NCI-H345 (cell line): Measurements from ENCODE around the gene EGFL7.
A peak's percentile ranks its signal among the peaks of the same experiment; 100 is the strongest.
"Not testable (repeated sequence)": the region's sequence is repeated elsewhere in the genome, so short reads cannot be mapped to it uniquely, and the experiment has no call there.

Experiments used
- DNase-seq: peaks from one replicate; lab custom pipeline; 2025; lab: John Stamatoyannopoulos, UW

The EGFL7 gene

DNA sequence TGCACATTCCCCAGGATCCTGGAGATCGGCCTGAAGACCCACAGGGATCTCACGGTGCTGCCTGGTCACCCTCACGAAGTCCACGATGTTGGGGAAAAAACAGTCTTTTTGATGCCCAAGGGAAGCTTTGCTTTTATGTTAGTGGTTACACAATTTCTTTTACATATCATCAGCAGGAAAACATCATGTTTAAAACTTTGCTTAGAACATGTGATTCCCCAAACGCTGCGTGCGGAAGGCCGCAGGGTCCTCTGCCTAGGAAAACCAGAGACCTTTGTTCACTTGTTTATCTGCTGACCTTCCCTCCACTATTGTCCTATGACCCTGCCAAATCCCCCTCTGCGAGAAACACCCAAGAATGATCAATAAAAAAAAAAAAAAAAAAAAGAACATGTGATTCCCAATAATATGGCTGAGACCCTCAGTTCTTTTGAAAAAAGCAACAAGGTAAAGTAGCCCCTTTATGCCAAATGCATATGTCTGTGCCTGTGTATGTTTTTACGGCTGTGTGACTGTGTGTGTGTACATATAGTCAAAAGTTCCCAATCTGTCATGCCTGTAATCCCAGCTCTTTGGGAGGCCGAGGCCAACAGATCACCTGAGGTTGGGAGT is 36.0 kb downstream of the EGFL7 start:
- no peak for DNase-seq

DNA sequence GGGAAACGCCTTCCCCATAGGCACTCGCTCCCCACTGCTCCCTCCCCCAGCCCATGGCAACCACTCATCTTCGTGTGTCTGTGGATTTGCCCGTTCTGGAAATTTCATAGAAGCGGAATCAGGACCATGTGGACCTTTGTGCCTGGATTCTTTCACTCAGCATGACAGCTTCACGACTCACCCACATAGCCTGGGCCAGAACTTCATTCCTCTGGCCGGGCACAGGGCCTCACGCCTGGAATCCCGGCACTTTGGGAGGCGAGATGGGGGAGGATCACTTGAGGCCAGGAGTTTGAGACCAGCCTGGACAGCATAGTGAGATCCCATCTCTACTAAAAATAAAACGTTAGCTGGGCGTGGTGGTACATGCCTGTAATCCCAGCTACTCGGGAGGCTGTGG is 37.6 kb downstream of the EGFL7 start:
- DNase-seq, result no peak

DNA sequence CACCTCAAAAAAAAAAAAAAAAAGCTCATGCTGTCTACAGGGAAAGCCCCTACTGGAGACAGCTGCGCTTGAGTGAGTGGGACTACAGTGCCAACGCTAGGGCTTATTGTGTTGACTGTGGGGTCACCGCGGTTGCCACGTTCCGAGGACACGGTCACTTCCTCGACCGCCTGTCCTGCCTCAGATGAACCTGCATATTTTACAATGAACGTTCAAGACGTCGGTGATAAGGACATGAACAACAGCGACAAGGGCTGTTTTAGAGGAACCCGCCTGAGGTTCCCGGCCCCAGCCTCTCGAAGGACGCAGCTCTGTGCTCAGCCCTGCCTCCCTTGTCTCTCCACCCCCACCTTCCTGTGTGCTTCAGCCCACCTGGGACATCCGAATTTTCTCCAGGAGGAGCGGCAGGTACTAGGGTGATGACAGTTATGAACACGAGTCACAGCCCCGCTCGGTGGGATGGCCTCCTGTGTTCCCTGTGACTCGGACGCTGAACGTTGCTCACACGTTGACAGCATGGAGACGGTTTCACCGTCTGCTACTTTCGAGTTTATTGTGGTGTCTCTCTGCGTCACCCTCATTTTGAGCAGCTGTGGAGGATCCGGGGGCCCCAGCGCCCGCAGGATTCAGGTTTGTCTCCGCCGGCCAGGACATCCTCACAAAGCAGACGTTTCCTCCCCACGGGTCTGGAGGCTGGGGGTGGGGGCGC is 38.4 kb downstream of the EGFL7 start:
- DNase-seq, result no peak

DNA sequence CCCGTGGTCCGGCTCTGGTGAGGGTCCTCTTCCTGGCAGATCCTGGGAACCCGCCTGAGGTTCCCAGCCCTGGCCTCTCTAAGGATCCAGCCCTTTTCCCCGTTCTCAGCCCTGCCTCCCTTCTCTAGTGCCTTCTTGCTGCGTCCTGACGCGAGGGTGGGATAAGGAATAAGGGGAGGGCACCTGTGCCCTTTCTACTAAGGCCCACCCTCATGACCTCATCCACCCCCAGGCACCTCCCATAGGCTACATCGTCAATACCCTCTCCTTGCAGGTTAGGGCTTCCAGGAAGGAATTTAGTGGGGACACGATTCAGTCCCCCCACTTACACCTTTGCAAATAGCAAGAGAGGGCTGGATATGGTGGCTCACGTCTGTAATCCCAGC is 38.9 kb downstream of the EGFL7 start:
- no peak for DNase-seq

DNA sequence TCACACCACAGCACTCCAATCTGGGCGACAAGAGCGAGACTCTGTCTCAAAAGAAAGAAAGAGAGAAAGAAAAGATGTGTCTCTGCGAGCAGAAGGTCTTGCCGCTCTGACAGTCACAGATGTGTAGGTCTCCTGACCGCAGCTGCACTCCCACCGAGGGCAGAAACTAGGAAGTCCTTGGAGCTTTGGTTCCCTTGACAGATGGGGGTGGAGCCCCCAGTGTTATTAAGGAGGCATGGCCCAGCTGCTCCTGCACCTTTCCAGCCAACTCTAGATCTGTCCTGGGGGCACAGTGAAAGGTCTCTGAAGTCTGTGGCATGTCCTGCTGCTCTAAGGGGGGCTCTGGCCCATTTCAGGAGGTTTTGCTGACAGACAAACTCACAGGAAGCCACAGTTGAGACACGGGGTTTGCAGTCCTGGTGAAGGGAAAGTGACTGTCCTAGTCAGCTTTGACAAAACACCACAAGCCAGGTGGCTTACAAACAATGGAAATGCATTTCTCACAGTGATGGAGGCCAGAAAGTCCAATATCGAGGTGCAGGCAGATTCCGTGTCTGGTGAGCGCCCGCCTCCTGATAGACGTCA is 40.7 kb downstream of the EGFL7 start:
- DNase-seq, result no peak

DNA sequence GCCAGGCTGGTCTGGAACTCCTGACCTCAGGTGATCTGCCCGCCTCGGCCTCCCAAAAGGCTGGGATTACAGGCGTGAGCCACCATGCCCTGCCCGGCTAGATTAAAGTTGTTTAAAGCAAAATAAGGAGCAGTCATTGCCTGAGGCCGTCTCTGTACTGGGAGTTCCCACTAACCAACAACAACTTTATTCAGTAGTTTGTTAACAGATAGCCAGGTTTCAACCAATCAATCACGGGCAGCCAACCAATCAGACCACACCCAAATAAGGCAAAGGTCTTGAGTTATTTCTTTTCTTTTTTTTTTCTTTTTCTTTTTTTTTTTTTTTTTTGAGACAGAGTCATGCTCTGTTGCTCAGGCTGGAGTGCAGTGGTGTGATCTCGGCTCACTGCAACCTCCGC is 42.0 kb downstream of the EGFL7 start:
- DNase-seq, result not testable (repeated sequence)

DNA sequence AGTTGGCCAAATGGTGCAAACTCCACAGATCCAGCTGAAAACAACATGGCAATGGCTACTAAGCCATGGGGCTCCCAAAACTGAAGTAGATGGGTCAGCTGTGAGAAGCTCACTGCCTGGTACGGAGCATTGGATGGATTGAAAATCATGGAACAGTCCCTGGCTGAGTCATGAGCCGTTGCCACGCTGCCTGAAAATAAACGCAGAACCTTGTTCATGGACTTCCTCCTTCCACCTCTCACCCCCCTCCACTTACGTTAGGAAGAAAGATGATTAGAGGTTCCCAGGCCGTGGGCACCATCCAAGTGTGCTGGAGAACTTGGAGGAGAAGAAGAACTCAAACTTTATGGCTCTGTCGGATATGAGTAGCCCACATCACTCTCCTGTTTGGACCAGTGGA is 42.8 kb downstream of the EGFL7 start:
- no peak for DNase-seq

DNA sequence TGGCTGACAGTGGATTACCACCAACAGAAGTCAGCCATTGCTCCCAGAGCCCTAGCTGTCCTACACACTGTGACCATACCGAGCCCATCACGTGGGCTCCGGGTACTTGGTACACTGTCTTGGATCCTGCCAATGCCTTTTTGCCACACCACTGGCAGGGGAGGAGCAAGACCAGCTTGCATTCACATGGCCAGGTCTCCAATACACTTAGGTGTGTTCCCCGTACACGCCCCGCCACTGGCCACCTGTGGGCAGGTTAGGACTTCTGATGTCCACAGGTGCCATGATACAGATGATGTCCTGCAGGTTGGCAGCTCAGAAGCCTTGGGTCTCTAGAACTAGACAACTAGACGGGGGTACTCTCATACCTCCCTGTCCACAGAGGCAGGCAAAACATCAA is 44.3 kb downstream of the EGFL7 start:
- DNase-seq, result no peak

DNA sequence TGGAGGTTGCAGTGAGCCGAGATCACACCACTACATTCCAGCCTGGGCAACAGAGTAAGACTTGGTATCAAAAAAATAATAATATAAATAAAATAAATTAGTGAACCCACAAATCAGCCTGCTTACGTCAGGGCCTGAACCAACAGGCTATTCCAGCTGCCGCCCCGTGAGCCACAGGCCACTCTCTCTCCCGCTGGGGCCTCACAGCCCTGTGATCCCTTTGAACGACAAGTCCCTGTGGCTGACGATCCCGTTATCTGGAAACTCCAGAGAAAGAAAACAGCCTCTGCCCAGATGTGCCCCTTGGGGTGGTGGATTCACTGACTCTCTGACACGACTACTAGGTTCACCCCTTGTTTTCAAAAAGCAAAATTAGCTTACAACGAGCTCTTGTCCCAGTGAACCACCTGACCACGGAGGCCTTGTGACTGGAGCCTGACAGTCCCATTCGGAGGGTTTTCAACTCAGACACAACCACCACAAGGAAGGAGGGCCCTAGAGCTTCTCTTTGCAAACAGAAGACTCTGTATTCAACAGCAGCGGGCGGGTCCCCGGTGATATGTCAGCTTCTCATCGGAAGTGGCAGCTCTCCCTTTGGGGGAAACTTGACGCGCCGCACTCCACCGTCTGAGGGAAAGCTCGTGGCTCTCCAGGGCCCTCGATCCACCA is 45.3 kb downstream of the EGFL7 start:
- DNase-seq, result no peak

DNA sequence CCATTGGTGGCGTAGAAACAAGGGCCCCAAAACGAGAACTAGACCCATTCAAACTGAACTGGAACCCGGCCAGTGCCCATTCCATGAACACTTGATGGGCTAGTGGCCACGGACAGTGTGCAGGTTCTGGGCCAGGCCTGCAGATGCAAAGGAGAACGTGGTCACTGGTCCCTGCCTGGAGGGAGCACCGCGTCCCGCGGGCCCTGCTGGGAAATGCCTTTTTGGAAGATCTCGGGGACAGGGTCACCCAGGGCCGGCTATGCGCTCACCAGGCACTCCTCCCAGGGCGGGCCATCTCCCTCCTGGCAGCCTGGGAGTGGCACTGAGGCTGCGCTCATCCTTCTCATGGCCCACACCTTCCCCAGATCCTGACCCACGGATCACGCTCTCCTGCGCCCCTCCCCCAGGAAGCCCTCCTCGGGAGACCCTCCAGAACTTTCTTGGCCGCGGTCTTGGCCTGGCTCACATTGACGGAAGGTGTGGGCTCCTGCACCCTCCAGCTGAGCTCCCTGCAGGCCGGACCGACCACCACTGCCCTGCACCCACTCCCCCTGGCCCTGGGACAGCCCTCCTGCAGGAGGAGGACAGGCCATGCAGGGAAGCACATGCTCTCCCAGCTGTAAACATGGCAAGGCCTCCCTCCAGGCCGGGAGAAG is 46.9 kb downstream of the EGFL7 start:
- DNase-seq, result no peak

DNA sequence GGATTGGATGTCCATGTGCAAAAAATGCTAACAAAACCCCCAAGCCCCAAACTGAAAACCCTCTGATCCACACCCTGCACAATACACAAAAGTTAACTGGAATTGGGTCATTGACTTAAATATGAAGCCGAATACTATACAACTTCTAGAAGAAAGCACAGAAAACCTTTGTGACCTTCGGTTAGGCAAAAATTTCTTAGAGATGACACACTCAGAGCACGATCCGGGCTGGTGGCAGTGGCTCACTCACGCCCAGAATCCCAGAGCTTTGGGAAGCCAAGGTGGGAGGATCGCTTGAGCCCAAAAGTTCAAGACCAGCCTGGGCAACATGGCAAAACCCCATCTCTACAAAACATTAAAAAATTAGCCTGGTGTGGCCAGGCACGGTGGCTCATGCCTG is 47.8 kb downstream of the EGFL7 start:
- DNase-seq, result no peak

DNA sequence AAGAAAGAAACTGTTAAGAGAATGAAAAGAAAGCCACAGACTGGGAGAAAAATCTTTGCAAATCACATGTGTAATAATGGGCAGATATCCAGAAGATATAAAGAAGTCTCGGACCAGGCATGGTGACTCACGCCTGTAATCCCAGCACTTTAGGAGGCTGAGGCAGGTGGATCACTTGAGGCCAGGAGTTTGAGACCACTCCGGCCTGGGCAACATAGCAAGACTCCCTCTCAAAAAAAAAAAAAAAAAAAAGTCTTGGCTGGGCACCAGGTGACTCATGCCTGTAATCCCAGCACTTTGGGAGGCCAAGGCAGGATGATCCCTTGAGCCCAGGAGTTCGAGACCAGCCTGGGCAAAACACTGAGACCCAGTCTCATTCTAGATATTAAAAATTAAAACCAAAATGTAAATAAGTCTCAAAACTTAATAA is 48.5 kb downstream of the EGFL7 start:
- not testable (repeated sequence) for DNase-seq

DNA sequence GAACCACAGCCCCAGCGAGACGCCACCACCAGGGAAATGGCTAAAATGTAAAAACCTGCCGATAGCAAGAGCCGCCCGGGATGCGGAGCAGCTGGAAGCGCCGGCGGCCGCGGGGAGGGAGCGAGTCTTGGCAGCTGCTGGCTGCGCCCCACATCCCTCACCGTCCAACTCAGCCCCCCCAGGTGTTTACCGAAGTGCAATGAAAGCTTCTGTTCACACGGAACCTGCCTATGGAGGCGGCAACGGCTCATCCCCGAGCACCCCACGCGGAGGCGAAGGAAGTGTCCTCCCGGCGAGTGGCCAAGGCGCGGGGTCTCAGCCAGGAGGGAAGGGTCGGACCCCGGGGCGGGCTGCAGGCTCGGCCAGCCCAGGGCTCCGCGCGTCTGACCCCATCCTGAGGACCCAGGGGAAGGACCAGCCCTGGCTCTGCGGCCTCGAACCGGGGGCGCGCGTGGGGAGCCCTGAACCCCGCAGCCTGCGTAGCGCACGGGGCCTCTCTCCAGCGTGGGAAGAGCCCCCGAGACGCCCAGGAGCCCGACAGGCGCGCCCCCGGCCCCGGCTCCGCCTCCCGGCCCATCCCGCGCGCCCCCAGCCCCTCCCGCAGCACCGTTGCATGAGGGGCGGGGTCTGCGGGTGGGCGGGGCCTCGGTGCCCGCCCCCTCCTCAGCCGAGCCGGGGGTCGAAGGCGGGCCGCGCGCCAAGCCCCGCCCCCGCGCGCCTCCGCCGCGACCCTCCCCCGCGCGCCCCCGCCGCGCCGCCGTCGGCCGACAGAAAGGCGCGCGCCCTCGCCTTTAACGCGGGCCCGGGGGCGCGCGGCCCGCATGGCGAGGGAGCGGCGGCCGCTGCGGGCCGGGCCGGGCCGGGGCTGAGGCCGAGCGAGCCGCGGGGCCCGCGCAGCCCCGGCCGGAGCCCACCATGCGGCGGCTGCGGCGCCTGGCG is 49.3 kb downstream of the EGFL7 start, which contains the start of gene DIPK1B:
TSS of gene DIPK1B (plus strand) at position 822 of the 939 bp plus-strand sequence. CDS start at position 916, 94 bp downstream.
- DNase-seq, result peak; percentile 85

DNA sequence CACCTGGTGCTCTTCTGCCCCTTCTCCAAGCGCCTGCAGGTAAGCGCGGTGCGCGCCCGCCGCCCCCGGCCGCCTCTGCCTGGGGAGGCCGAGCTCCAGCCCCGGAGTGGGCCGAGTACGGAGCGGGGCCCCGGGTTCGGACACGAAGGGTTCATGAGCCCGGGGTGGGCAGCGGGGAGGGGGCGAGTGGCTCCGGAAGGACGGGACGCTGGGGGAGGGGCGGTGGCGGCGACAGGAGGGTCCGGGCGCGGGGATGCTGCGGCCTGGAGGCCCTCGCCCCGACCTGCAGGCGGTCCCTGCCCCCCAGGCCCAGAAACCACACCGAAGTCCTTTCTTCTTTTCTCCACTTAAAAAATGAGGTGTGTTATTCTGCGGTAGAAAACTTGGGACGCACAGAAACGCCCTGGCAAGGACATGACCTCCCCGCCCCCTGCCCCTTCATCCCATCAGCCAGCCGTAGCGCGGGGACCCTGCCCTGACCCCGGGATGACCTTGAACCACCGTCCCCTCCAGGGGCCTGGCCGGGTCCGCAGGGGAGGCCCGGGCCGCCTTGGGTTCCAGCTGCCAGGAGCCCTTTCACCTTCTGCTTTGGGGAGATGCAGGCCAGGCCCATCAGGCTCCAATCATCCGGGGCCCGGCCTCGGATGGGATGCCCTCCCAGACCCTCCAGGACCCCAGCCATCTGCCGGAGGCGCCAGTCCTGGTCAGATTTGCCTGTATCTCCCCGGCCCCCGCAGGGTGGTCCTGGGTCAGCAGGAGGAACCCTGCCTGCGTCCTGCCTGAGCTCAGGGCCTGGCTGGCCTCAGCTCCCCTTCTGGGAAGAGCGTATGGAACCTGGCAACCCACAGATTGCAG is 50.2 kb downstream of the EGFL7 start:
- DNase-seq, result no peak

DNA sequence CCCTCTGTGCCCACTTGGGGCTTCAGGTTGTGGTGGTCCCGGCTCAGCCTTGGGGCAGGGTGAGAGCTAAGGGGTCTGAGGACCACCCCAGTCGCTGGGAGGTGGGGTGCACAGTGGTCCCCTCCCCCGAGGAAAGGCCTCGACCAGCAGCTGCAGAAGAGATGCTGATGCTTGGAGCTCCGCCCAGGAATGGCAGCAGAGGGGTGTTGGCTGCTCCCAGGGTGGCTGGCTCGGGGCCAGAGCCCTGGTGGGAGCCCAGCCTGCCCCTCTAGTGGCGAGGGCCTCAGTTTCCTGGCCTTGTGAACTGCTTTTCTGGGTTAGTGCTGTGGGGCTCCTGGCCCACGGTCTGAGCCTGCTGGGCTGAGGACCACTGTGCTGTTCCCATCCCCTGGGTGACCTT is 50.8 kb downstream of the EGFL7 start:
- peak; percentile 63 for DNase-seq

DNA sequence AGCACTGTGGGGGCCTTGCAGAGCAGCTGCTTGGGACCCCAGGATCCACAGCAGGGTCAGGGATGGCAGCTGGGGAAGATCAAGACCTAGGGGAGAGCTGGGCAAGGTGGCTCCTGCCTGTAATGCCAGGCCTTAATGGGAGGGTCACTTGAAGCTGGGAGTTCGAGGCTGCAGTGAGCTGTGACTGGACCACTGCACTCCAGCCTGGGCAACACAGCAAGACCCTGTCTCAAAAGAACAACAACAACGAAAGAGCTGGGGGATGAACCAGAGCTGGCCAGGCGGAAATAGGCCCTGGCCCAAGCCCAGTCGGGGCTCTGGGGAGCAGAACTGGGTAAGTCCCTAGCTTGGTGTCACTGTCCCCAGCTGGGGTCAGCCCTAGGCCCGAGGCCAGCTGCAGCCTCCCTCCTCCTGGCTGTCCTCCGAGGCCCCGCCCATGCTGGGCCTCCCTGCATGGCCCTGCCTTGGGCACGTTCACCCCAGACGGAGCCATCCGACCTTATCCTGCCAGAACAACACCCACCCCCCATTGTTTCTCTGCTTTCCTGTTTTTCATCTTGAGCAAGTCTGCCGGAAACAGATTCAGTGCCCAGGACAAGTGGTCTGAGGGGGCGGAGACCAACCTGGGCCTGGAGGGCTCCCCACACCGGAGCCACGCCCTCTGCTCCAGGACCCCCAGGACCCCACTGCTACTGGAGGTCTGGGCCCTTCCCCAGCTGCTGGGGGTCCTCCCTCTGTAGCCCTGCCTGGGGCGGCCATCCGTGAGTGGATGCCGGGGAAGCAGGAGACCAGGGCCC is 51.6 kb downstream of the EGFL7 start:
- DNase-seq, result no peak

DNA sequence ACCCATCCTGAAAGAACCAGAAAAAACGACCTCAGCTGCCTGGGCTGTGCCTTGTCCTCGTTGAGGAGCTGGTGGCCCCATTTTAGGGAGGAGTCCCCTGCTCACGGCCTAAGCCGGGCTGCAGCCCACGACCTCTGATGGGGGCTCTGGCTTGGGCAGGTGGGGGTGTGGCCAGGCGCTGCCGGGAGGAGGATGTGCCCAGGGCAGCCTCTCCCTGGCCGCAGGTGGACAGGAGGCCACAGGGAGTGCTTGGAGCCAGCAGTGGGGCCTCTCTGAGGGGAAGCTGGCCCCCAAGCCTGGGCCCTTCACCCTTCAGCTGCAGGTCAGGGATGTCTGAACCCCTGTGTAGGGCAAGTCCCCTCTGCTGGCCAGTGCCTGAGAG is 52.2 kb downstream of the EGFL7 start:
- no peak for DNase-seq

DNA sequence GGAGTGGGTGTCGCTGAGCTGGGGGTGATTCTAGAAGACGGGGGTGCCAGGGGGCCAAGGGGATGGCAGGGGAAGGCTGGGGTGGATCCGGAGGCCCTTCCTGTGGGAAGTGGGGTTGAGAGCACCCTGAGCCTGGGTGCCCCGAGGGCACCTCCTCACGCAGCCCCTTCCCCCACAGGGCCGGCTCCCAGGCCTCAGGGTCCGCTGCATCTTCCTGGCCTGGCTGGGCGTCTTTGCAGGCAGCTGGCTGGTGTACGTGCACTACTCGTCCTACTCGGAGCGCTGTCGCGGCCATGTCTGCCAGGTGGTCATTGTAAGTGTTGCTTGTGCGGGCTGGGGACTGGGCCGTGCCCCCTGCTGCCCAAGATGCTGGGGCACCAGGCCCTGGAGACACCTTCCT is 54.7 kb downstream of the EGFL7 start:
- DNase-seq, result no peak

DNA sequence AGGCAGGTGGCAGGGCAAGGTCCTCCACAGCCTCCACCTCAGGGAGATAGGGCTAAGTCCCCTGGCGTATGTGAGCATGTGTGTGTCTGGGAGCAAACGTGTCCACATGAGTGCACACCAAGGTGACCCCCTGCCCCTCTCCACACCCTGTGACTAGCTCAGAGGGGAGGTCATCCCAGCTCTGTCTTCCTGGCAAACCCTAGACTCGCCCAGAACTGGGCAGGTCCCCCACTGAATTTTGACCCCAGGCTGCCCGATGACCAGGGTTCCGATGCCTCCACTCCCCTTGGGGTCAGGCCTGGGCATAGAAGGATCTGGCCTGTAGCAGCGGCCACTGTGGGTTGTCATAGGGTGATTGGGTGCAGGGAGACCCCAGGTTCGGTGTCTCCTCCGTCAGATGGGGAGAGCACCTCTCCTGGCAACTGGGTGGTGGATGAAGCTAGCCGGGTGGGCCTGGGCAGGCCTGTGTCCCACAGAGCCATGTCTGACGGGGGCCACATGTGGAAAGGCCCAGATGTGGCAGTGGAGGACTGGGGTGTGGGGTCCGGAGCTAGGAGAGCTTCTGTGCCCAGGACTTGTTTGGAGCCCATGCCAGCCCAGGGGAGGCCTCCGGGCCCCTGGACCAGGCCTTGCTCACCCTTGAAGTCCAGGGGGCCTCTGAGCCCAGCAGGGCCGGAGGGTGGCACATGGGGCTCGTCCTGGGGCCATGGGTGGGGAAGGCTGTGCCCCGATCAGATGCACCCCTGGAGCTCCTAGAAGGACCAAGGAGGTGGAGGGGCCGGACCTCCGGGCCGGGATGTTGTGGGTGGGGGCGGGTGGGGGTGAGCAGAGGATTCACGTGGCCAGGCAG is 55.9 kb downstream of the EGFL7 start:
- DNase-seq, result no peak
